ENCODE results near the gene PGLYRP3. TPM values are rescaled to one million over a fixed set of nuclear protein-coding genes. Genes with fewer than 3 reads are reported as not detected.

Gene PGLYRP3, protein sequence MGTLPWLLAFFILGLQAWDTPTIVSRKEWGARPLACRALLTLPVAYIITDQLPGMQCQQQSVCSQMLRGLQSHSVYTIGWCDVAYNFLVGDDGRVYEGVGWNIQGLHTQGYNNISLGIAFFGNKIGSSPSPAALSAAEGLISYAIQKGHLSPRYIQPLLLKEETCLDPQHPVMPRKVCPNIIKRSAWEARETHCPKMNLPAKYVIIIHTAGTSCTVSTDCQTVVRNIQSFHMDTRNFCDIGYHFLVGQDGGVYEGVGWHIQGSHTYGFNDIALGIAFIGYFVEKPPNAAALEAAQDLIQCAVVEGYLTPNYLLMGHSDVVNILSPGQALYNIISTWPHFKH
- not detected for total RNA-seq (ENCODE audit: insufficient read depth, low replicate concordance)

- DNase-seq (ENCODE audit: low spot score), result no peak
These were observed at the start of gene PGLYRP3 for GRCh38 chr1:153312570-153313186. TSS of gene PGLYRP3 (minus strand) at chr1:153312952. CDS start at chr1:153310665, 2,287 bp downstream.

- DNase-seq (ENCODE audit: low spot score), result no peak
These were observed 49.5 kb upstream of the PGLYRP3 start for GRCh38 chr1:153362187-153362775.

DNA sequence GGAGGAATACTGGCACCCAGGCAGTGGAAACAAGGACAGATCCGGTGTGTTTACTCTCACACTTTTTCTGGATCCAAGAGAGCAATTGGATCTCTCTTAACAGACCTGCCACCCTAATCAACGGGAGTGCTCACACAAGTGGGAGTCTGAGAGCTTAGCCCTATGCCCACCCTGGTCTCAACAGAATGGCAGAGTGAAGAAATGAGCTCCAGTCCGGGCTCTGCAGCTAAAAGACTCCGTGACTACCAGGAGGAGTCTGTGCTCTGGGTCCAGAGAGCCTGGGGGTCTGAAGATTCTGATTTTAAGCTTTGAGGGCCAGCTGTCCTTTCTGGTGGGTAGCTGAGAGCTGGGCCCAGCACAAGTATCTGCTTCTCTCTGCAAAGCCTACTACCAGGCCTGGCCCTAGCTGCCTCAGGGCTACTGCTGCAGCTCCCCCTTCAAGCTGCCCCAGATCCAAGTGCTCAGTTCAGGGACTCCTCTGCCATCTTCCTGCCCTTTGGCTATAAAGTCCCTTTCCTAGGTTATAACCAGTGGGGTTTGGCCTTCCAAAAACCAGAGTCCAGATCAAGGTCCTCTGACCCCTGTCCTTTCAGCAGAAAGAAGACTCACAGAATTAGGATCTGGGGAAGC lies 48.8 kb upstream of the PGLYRP3 start:
- no peak for DNase-seq (ENCODE audit: low spot score)

- no peak for DNase-seq (ENCODE audit: low spot score)
These were observed 48.1 kb upstream of the PGLYRP3 start for GRCh38 chr1:153360592-153361479.

- DNase-seq (ENCODE audit: low spot score), result no peak
These were observed 47.4 kb upstream of the PGLYRP3 start for GRCh38 chr1:153360190-153360589.

DNA sequence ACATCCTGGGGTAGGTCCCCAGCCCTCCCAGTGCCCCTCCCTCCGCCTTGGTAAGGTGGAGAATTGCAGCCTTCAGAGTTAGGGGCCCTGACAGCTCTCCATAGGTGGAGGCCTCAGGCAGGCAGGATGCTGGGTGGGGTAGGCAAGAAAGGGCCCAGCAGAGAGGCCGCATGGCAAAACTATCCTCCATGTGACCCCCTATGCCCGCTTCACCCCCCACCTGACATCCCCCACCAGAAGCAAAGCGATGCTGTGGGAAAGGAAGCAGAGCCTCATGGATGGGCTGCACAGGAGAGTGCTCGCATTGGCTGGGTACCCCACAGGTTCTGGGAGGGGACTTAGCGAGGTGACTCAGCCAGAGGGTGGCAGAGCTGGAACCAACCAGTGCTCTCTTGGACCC lies 46.5 kb upstream of the PGLYRP3 start:
- DNase-seq (ENCODE audit: low spot score), result no peak

DNA sequence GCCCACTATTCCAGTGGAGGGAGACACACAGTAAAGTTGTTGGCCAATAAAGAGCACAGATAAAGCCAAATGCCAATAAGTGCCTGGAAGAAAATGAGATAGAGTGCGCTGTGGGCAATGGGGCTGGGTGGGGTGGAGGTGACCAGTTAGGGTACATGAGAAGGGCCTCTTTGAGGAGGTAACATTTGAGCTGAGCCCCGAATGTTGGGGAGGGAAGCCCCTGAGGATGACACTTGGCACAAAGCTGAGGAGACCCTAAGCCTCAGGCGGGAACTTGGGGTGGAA lies 45.9 kb upstream of the PGLYRP3 start:
- DNase-seq (ENCODE audit: low spot score), result no peak

DNA sequence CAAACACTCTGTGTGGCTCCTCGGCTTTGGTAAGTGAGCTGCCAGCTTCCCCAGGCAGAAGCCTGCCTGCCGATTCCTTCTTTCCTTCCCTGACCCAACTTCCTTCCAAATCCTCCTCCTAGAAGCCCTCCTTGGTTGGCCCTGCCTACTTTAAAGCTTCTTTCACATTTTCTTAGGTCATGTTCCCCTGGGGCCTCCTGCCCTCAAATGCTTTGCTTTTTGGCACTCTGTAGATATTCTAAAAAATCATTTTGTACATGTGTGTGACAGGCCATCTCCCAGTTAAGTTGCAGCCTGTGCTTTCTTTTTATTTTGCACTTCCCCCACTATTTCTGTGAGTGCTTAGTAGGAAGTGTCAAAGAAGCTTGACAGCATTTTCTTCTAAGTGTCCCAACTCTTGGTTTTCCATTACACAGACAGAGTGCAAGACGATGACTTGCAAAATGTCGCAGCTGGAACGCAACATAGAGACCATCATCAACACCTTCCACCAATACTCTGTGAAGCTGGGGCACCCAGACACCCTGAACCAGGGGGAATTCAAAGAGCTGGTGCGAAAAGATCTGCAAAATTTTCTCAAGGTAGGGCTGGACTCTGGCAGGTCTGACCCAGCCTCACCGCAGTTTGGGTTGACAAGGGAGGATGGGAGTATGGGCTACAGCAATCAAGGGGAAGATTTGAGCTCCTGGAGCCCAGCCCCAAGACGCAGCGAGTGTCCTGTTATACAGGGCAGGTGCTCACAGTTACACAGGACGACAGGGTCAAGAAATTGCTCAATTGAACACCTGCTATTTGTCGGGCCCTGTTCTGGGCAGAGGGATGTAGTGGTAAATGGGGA lies 45.3 kb upstream of the PGLYRP3 start, which contains the start of gene S100A9:
S100A9 (plus strand) TSS at position 2 of the 838 bp plus-strand sequence; CDS start at position 432, 430 bp downstream.
- DNase-seq (ENCODE audit: low spot score), result no peak

DNA sequence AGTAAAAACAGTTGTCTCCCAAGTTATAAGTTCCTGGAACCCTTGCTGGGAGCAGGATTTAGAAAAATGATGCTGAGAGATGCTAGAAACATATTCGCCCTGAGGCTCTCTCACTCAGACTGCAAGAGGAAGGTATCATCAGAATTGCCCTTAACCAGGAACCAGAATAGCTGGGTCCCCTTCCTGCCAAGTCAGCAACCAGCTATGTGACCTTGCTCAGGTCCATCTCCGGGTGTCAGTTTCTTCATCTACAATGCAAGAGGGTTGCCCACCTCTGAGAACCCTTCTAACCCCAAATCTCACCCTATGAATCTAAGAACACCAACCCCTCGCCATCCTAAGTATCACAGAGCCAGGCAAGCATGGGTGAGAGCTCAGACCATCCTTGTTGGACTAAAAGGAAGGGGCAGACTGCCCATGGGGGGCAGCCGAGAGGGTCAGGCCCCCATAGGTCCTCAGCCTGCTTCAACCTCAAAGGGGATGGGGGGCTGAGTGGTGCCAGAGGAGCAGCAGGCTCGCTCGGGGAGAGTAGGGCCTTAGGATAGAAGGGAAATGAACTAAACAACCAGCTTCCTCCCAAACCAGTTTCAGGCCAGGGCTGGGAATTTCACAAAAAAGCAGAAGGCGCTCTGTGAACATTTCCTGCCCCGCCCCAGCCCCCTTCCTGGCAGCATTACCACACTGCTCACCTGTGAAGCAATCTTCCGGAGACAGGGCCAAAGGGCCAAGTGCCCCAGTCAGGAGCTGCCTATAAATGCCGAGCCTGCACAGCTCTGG lies 44.5 kb upstream of the PGLYRP3 start:
- DNase-seq (ENCODE audit: low spot score), result peak; percentile 10

DNA sequence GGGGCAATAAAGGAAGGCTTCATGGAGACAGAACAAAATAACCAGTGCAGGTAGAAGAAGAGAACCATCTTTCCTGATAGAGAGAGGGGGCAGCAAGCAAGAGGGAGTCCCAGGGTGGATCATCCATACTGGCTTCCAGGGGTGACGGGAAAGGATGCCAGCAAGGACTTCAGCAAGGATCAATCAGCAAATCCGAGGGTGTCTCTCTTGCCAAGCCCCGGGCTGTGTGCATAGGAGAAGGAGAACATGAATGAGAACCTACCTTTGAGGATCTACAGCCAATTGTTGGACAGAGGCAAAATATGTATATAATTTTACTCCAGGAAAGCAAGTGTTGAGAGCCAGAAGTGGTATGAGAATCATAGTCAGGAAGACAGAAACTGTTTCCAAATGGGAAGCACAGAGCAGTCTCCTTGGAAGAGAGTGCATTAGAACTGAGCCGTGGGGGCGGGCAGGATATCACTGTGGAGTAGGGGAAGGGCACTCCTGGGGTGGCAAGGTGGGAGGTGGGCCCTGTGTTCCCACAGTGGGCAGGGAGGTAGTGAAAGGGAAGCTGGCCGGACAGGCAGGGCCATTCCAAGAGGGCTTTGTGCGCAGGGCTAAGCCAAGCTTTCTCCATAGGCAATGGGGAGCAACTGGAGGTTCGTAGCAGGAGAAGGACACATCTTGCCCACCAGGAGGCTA lies 43.8 kb upstream of the PGLYRP3 start:
- DNase-seq (ENCODE audit: low spot score), result no peak

DNA sequence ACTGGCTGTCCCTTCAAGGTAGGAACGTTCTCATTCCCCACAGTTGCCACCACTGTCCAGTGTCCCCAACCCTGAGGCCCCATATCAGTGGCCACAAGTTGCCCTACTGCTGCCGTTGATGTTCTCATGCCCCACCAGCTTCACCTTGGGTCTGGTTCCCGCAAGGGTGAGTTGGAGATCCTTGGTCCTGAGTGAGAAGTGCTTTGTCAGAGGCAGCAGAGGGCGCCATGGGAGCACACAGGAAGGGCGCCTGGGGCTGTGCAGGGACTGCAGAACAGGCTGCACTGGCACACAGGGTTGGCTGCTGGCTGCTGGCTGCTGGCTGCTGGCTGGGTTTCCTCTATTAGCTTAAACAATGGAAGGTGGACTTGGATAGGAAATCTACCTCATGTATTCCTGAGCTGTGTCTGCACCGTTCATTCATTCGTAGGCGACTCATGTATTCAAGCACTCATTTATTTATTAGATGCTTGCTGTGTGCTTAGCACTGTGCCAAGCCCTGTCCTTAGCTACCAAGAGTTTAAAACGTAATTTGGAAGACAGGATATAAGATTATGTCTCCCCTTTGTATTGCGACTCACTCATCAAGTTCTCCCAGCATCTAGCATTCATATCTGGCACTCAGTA lies 42.8 kb upstream of the PGLYRP3 start:
- peak; percentile 13 for DNase-seq (ENCODE audit: low spot score)

DNA sequence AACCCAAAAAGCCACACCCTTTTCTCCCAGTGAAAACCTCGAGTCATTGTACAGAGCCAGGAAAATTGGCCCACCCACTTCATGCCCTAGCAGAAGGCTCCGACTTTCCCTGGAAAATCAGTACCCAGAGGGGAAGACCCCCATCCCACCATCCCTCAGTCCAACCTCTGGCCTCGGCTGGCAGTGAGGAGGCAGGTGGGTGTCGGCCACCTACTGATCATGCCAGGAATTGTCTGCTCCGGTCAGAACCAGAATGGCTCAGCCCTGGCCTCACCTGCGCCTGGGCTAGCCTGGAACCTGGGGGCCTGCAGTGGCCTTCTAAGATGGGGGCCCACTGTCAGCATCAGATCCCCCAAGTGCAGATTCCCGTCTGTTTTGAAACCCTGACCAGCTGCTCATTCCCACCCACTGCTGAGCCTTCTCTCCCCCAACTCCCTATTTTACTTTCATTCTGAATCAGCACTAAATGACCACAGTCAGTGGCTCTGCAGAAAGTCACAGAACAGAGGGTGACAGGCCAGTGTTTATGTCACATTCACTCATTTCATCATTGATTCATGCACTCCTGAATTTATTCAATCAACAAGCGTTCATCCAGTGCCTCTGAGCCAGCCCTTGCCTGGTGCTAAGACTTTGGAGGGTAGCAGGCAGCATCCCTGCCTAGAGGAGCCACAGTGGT lies 41.9 kb upstream of the PGLYRP3 start:
- no peak for DNase-seq (ENCODE audit: low spot score)

DNA sequence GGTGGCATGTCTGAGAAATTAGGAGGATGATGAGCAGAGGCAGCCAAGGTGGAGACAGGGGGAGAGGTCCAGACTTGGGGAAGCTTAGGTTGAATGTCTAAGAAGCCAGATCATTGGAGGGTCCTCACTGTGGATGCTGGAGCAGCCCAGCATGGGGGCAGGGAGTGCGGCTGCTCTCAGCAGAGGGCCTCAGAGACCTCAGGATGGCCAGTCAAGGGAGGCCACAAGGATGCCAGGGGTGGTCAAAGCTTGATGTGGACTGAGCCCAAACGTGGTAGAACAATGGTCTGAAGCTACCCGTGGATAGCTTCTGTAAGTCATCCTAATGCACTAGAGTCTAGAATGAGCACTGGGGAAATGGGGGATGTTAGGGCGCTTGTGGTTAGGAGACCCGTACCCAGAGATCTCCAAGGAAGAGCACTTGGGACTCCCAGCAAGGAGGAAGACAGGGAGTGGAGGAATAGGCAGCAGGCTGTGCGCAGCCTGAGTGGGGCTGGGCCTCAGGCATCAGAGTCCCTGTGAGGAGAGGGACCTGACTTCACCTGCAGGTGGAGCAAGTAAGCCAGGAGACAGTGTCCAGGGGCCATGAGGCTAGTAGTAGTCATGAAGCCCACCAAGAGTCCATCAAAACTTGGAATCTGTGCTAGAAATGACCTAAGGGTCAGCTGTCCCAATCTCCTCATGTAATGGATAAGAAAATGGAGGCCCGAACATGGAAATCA lies 40.6 kb upstream of the PGLYRP3 start:
- DNase-seq (ENCODE audit: low spot score), result no peak

- peak; percentile 63 for DNase-seq (ENCODE audit: low spot score)
These were observed 39.8 kb upstream of the PGLYRP3 start for GRCh38 chr1:153352523-153352922.

DNA sequence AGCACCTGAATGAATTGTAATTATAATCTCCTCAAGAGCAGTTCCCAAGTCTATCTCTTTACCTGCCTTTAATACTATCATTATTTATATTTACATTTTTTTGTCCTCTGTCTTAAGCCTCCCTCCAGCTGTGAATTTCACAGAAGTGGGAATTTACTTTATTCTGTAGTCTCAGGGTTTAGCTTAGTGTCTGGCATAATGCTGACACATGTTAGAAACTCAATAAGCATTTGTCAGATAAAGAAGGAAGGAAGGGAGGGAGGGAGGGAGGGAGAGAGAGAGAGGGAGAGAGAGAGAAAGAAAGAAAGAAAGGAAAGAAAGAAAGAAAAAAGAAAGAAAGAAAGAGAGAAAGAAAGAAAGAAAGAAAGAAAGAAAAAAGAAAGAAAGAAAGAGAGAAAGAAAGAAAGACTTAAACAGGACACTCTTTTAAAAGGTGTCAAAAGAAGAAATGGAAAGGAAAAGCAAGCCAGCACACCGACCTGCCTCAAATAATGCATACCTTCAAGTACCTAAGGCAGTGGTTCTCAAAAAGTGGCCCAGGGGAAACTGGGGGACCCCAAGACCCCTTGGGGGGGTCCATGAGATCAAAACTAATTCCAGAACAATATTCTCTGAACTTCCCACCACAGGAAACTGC lies 37.7 kb upstream of the PGLYRP3 start:
- no peak for DNase-seq (ENCODE audit: low spot score)

GRCh38 chr1:153349363-153350320 lies 36.9 kb upstream of the PGLYRP3 start:
- DNase-seq (ENCODE audit: low spot score), result no peak

Data from umbilical cord (tissue), 2 donors.